IMR-90 (cell line): ENCODE data around the gene LAMA3. TPM values are rescaled to one million over a fixed set of nuclear protein-coding genes. Genes with fewer than 3 reads are reported as not detected.

Experiments used
- ATAC-seq: fragments of 200-7000 bp; cut with Tn5 transposase; 2 replicates; pipeline ENCODE4 v1.9.1; 2020; ENCODE audit warnings: low read depth, mild to moderate bottlenecking, moderate library complexity
- BruUV-seq: library from RNA; stranded (reverse); fragments of 400-500 nt; replicated peaks from 2 replicates; lab custom pipeline; 2021; lab: Mats Ljungman, UMichigan
- CTCF ChIA-PET: fragments of 300-600 bp; formaldehyde crosslinking; extraction: SDS; loops from one replicate; lab custom pipeline; 2021; ENCODE audit warnings: antibody characterized with exemption; lab: Yijun Ruan, JAX
- POLR2A ChIA-PET: fragments of 300-600 bp; sonication (Branson Sonifier 250); formaldehyde crosslinking; loops from one replicate; lab custom pipeline; 2022; ENCODE audit warnings: antibody characterized with exemption; ENCODE audit not compliant: unreplicated experiment; lab: Charles Lee
- DNase-seq: peaks from one replicate; pipeline ENCODE4 v3.0.0; 2013
- H2AFZ ChIP-seq: replicated peaks from 2 replicates; pipeline ENCODE3; 2013; ENCODE audit warnings: low read length, mild to moderate bottlenecking; ENCODE audit not compliant: poor library complexity
- H2AK5ac ChIP-seq: 2 replicates; pipeline ENCODE4 v1.6.1; 2013; ENCODE audit warnings: low read depth, low read length, inconsistent platforms
- H2AK9ac ChIP-seq: replicated peaks from 2 replicates; pipeline ENCODE3; 2013; ENCODE audit warnings: mild to moderate bottlenecking, low read depth, low read length, moderate library complexity; ENCODE audit not compliant: poor library complexity
- H2BK120ac ChIP-seq: 2 replicates; pipeline ENCODE4 v1.6.1; 2013; ENCODE audit warnings: low read depth, low read length, inconsistent platforms
- H2BK15ac ChIP-seq: 3 replicates; pipeline ENCODE4 v1.6.1; 2013; ENCODE audit warnings: low read depth, low read length, inconsistent platforms
- H2BK20ac ChIP-seq: 2 replicates; pipeline ENCODE4 v1.6.1; 2013; ENCODE audit warnings: low read depth, mild to moderate bottlenecking, inconsistent platforms, low read length, moderate library complexity
- H2BK5ac ChIP-seq: 2 replicates; pipeline ENCODE4 v1.6.1; 2013; ENCODE audit warnings: mild to moderate bottlenecking, low read depth, low read length, inconsistent platforms; ENCODE audit not compliant: poor library complexity, severe bottlenecking
- H3K14ac ChIP-seq: replicated peaks from 2 replicates; pipeline ENCODE4 v1.6.1; 2013; ENCODE audit warnings: low read depth, low read length, inconsistent platforms
- H3K18ac ChIP-seq: 2 replicates; pipeline ENCODE4 v1.6.1; 2013; ENCODE audit warnings: low read depth, low read length, control low read depth
- H3K23ac ChIP-seq: 2 replicates; pipeline ENCODE4 v1.6.1; 2013; ENCODE audit warnings: low read depth, low read length, inconsistent platforms
- H3K27ac ChIP-seq: 2 replicates; pipeline ENCODE4 v1.5.1; 2013; ENCODE audit warnings: mild to moderate bottlenecking, control low read depth, low read length; ENCODE audit not compliant: insufficient read depth
- H3K27me3 ChIP-seq: 2 replicates; pipeline ENCODE4 v1.6.1; 2013; ENCODE audit warnings: low read length; ENCODE audit not compliant: control insufficient read depth, insufficient read depth
- H3K36me3 ChIP-seq: 2 replicates; pipeline ENCODE4 v1.6.1; 2013; ENCODE audit warnings: low read length, mixed read lengths; ENCODE audit not compliant: control insufficient read depth, insufficient read depth
- H3K4ac ChIP-seq: 2 replicates; pipeline ENCODE4 v1.6.1; 2013; ENCODE audit warnings: low read depth, low read length, inconsistent platforms
- H3K4me1 ChIP-seq: 2 replicates; pipeline ENCODE4 v1.6.1; 2013; ENCODE audit warnings: low read length, mixed read lengths; ENCODE audit not compliant: control insufficient read depth, insufficient read depth
- H3K4me2 ChIP-seq: 2 replicates; pipeline ENCODE4 v1.6.1; 2013; ENCODE audit warnings: low read depth, mild to moderate bottlenecking, control low read depth, low read length, moderate library complexity
- H3K4me3 ChIP-seq: 2 replicates; pipeline ENCODE4 v1.5.1; 2013; ENCODE audit warnings: low read depth, mild to moderate bottlenecking, control low read depth, low read length, moderate library complexity; ENCODE audit not compliant: insufficient read depth
- H3K56ac ChIP-seq: 2 replicates; pipeline ENCODE4 v1.6.1; 2013; ENCODE audit warnings: low read length, inconsistent platforms; ENCODE audit not compliant: insufficient read depth; ENCODE audit errors: extremely low read depth
- H3K79me1 ChIP-seq, 2 experiments: 2 replicates each; pipeline ENCODE4 v1.6.1; 2013; ENCODE audit warnings: low read length in 2 of 2, inconsistent platforms in 1 of 2, low read depth in 1 of 2
- H3K9ac ChIP-seq: 2 replicates; pipeline ENCODE4 v1.6.1; 2013; ENCODE audit warnings: low read depth, low read length, control low read depth
- H3K9me1 ChIP-seq: 2 replicates; pipeline ENCODE4 v1.6.1; 2013; ENCODE audit warnings: low read length, inconsistent platforms; ENCODE audit not compliant: insufficient read depth
- H3K9me3 ChIP-seq: 2 replicates; pipeline ENCODE4 v1.6.1; 2013; ENCODE audit warnings: low read length; ENCODE audit not compliant: control insufficient read depth, insufficient read depth
- H4K20me1 ChIP-seq: 2 replicates; pipeline ENCODE4 v1.6.1; 2013; ENCODE audit warnings: low read length, inconsistent platforms; ENCODE audit not compliant: insufficient read depth
- H4K5ac ChIP-seq: 2 replicates; pipeline ENCODE4 v1.6.1; 2013; ENCODE audit warnings: mild to moderate bottlenecking, low read depth, low read length, control low read depth
- H4K8ac ChIP-seq, 2 experiments: 2 replicates each; pipeline ENCODE4 v1.6.1; 2013; ENCODE audit warnings: low read depth in 2 of 2, low read length in 2 of 2, control low read depth in 1 of 2, inconsistent platforms in 1 of 2
- H4K91ac ChIP-seq: 2 replicates; pipeline ENCODE4 v1.6.1; 2013; ENCODE audit warnings: low read depth, low read length, inconsistent platforms; ENCODE audit not compliant: insufficient read depth
- BHLHE40 ChIP-seq: fragments of 150-350 bp; IDR thresholded peaks from 2 replicates; pipeline ENCODE4 v1.6.1; 2016; ENCODE audit warnings: mild to moderate bottlenecking, low read depth, low read length
- CEBPB ChIP-seq: IDR thresholded peaks from 2 replicates; pipeline ENCODE4 v1.6.1; 2012; ENCODE audit warnings: low read depth, low read length, improper control_type of control experiment
- CHD1 ChIP-seq: IDR thresholded peaks from 2 replicates; pipeline ENCODE4 v1.6.1; 2012; ENCODE audit warnings: low read depth, low read length, improper control_type of control experiment
- FOS ChIP-seq: fragments of 150-350 bp; IDR thresholded peaks from 2 replicates; pipeline ENCODE4 v1.6.1; 2016; ENCODE audit warnings: low read depth, low read length
- MAFK ChIP-seq: IDR thresholded peaks from 2 replicates; pipeline ENCODE4 v1.6.1; 2012; ENCODE audit warnings: low read depth, low read length, improper control_type of control experiment
- MAZ ChIP-seq: IDR thresholded peaks from 2 replicates; pipeline ENCODE4 v1.6.1; 2012; ENCODE audit warnings: low read depth, mild to moderate bottlenecking, low read length, improper control_type of control experiment, moderate library complexity, borderline replicate concordance
- MXI1 ChIP-seq: IDR thresholded peaks from 2 replicates; pipeline ENCODE4 v1.6.1; 2012; ENCODE audit warnings: low read depth, mild to moderate bottlenecking, low read length, moderate library complexity, borderline replicate concordance
- NFE2L2 ChIP-seq: fragments of 150-350 bp; IDR thresholded peaks from 2 replicates; pipeline ENCODE4 v1.6.1; 2016; ENCODE audit warnings: low read depth, mild to moderate bottlenecking, low read length
- POLR2A ChIP-seq: IDR thresholded peaks from 2 replicates; pipeline ENCODE4 v1.6.1; 2012; ENCODE audit warnings: mild to moderate bottlenecking, low read depth, low read length
- RAD21 ChIP-seq: IDR thresholded peaks from 2 replicates; pipeline ENCODE4 v1.6.1; 2012; ENCODE audit warnings: low read length, improper control_type of control experiment
- RCOR1 ChIP-seq: IDR thresholded peaks from 2 replicates; pipeline ENCODE4 v1.6.1; 2012; ENCODE audit warnings: mild to moderate bottlenecking, low read length, improper control_type of control experiment; ENCODE audit not compliant: insufficient replicate concordance
- RFX5 ChIP-seq: IDR thresholded peaks from 2 replicates; pipeline ENCODE4 v1.8.0; 2012; ENCODE audit warnings: low read depth, mild to moderate bottlenecking, low read length, moderate library complexity
- SMC3 ChIP-seq: fragments of 150-350 bp; IDR thresholded peaks from 2 replicates; pipeline ENCODE4 v1.6.1; 2016; ENCODE audit warnings: low read depth, mild to moderate bottlenecking, antibody characterized with exemption, low read length, moderate library complexity
- USF2 ChIP-seq: fragments of 150-350 bp; IDR thresholded peaks from 2 replicates; pipeline ENCODE4 v1.6.1; 2017; ENCODE audit warnings: mild to moderate bottlenecking, antibody characterized with exemption, low read length, low read depth
- WGBS, 2 experiments: methylation state at CpG; one replicate each; pipeline versions ENCODE4 v1.1.5 to v1.1.7; 2013; ENCODE audit warnings: missing lambda C conversion rate in 2 of 2; ENCODE audit not compliant: insufficient read length in 1 of 2; ENCODE audit errors: extremely low coverage in 2 of 2; 5-methylcytosine and 5-hydroxymethylcytosine counted together
- dilution Hi-C: fragments of 300-500 bp; cut with HindIII; formaldehyde crosslinking; loops from one replicate; pipeline ENCODE4 v1.14.3; 2018; ENCODE audit warnings: low sequenced_read_pairs; ENCODE audit not compliant: unreplicated experiment
- in situ Hi-C: fragments of 300-500 bp; cut with MboI; formaldehyde crosslinking; loops from 3 replicates; pipeline ENCODE4 v1.14.3; 2019; ENCODE audit warnings: low sequenced_read_pairs, inconsistent platforms, mixed read lengths
- intact Hi-C: fragments of 100-400 bp; cut with micrococcal nuclease; formaldehyde crosslinking; loops from 2 replicates; pipeline ENCODE4 v1.10.0; 2022
- polyA plus RNA-seq, 3 experiments: library from polyadenylated mRNA; depleted of rRNA; stranded (reverse); fragments of >200 nt; gene quantifications; 2 replicates each; pipeline ENCODE4 v1.2.3, GENCODE V29; 2012; ENCODE audit warnings: low replicate concordance in 1 of 3
- total RNA-seq: library from RNA; depleted of rRNA; stranded (reverse); fragments of >200 nt; gene quantifications from 2 replicates; pipeline ENCODE4 v1.2.3, GENCODE V29; 2012

LAMA3 gene
- total and polyA plus RNA-seq, 2 of the 4 experiments (the other 2 are of a cell fraction) = 0.18 to 0.19 TPM

DNA sequence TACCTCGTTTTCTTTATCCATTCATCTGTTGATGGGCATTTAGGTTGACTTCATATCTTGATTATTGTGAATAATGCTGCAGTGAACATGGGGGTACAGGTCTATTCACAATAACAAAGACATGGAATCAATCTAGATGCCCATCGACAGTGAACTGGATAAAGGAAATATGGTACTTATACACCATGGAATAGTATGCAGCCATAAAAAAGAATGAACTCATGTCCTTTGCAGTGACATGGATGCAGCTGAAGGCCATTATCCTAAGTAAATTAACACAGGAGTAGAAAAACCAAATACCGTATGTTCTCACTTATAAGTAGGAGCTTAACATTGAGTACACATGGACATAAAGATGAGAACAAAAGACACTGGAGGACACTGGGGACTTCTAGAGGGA, 111.6 kb downstream of the LAMA3 start:
- Histone ChIP-seq H3K27me3 (peaks cover 30% of the 10 kb centered on the region), H3K27ac (no peak overlapping the region), H3K9me3 (no peaks in the 10 kb centered on the region), H4K91ac (no peak overlapping the region), H3K4ac (no peak overlapping the region), H3K14ac (no peak overlapping the region), H3K4me2 (no peak overlapping the region), H3K9ac (no peak overlapping the region), H2AK5ac (no peak overlapping the region), H2AK9ac (no peak overlapping the region), H3K9me1 (no peaks in the 10 kb centered on the region), H2BK15ac (no peak overlapping the region), H3K36me3 (no peaks in the 10 kb centered on the region), H4K20me1 (no peaks in the 10 kb centered on the region), H3K18ac (no peak overlapping the region), H3K23ac (no peak overlapping the region), H3K56ac (no peak overlapping the region), H2BK20ac (no peak overlapping the region), H3K4me1 (no peaks in the 10 kb centered on the region), H4K8ac (no peak overlapping the region), H2AFZ (no peak overlapping the region), H3K4me3 (no peak overlapping the region), H4K5ac (no peak overlapping the region), H2BK120ac (no peak overlapping the region), H2BK5ac (no peak overlapping the region), H3K79me1 (no peaks in the 10 kb centered on the region)
- ATAC-seq (no peak), DNase-seq (no peak)
- BruUV-seq = no TSS peak
- intact Hi-C loops (no loop called here), in situ Hi-C loops (loop anchor here (10.0 kb wide), 1 partner anchor 286 kb away; no protein-coding TSS in a partner anchor), dilution Hi-C loops (no loop called here)
- ChIA-PET CTCF (no interaction called here), POLR2A (no interaction called here)
- TF ChIP-seq BHLHE40 = no peak
- TF ChIP-seq SMC3 = no peak
- no peak for TF ChIP-seq FOS
- no peak for TF ChIP-seq RCOR1
- no peak for TF ChIP-seq CEBPB
- no peak for TF ChIP-seq MAFK
- no peak for TF ChIP-seq POLR2A
- TF ChIP-seq MAZ = no peak
- TF ChIP-seq CHD1 = no peak
- TF ChIP-seq MXI1 = no peak
- no peak for TF ChIP-seq RAD21
- TF ChIP-seq USF2 = no peak
- no peak for TF ChIP-seq RFX5
- TF ChIP-seq NFE2L2 = no peak
- no CpG with 5 or more reads among the region's 3 CpGs for WGBS, 2 experiments
